Ovary (tissue), 3 donors: Measurements from ENCODE around the gene MYO1C.
"Not testable (repeated sequence)": the region's sequence is repeated elsewhere in the genome, so short reads cannot be mapped to it uniquely, and the experiment has no call there.

Experiments used
- POLR2A ChIP-seq: fragments of 450-650 bp; IDR thresholded peaks from one replicate; pipeline ENCODE4 v1.6.1; 2017; ENCODE audit warnings: antibody characterized with exemption, mild to moderate bottlenecking, moderate library complexity
- TF ChIP-seq, protein P1 (sequence below), 3 donors: fragments of 450-650 bp in 2 of 3; fragments of 200-600 bp in 1 of 3; IDR thresholded peaks; one replicate each; pipeline versions ENCODE4 v1.5.1 to v1.8.0; 2016 to 2022; ENCODE audit warnings: antibody characterized with exemption in 3 of 3, mild to moderate bottlenecking in 1 of 3
- donor health status: DM: no; HTN: no; CAD: no.

DNA sequence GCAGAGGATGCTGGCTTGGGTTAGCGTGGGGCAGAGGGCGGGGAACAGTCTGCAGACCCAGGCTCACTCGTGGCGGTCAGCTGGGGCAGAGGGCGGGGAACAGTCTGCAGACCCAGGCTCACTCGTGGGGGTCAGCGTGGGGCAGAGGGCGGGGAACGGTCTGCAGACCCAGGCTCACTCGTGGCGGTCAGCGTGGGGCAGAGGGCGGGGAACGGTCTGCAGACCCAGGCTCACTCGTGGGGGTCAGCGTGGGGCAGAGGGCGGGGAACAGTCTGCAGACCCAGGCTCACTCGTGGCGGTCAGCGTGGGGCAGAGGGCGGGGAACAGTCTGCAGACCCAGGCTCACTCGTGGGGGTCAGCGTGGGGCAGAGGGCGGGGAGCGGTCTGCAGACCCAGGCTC lies 16.2 kb upstream of the MYO1C start:
- TF ChIP-seq, protein P1, sequence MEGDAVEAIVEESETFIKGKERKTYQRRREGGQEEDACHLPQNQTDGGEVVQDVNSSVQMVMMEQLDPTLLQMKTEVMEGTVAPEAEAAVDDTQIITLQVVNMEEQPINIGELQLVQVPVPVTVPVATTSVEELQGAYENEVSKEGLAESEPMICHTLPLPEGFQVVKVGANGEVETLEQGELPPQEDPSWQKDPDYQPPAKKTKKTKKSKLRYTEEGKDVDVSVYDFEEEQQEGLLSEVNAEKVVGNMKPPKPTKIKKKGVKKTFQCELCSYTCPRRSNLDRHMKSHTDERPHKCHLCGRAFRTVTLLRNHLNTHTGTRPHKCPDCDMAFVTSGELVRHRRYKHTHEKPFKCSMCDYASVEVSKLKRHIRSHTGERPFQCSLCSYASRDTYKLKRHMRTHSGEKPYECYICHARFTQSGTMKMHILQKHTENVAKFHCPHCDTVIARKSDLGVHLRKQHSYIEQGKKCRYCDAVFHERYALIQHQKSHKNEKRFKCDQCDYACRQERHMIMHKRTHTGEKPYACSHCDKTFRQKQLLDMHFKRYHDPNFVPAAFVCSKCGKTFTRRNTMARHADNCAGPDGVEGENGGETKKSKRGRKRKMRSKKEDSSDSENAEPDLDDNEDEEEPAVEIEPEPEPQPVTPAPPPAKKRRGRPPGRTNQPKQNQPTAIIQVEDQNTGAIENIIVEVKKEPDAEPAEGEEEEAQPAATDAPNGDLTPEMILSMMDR (IDR thresholded peaks at IDR 0.05), result not testable (repeated sequence)
- TF ChIP-seq POLR2A, result not testable (repeated sequence)
